Loucy (cell line): ENCODE data around the gene C1orf53.
A peak's percentile ranks its signal among the peaks of the same experiment; 100 is the strongest.

Source experiments
- H2AFZ ChIP-seq: fragments of 200-600 bp; sonication (generic); 2 replicates; pipeline ENCODE4 v1.6.0; 2016; ENCODE audit warnings: antibody characterized with exemption, mild to moderate bottlenecking, low read length, moderate library complexity
- H3F3A ChIP-seq: fragments of 200-600 bp; 2 replicates; pipeline ENCODE4 v1.6.0; 2016; ENCODE audit warnings: antibody characterized with exemption, low read depth, mild to moderate bottlenecking
- H3K27me3 ChIP-seq: fragments of 200-600 bp; sonication (generic); 2 replicates; pipeline ENCODE4 v1.6.1; 2014; ENCODE audit warnings: low read length, mild to moderate bottlenecking; ENCODE audit not compliant: insufficient read depth, poor library complexity, severe bottlenecking
- H3K36me3 ChIP-seq: fragments of 200-600 bp; sonication (generic); 2 replicates; pipeline ENCODE4 v1.6.1; 2016; ENCODE audit warnings: low read length; ENCODE audit not compliant: insufficient read depth
- H3K4me1 ChIP-seq: fragments of 200-600 bp; sonication (generic); 2 replicates; pipeline ENCODE4 v1.5.1; 2014; ENCODE audit warnings: low read length, mild to moderate bottlenecking; ENCODE audit not compliant: insufficient read depth, poor library complexity, severe bottlenecking
- H3K4me2 ChIP-seq: fragments of 200-600 bp; sonication (generic); 2 replicates; pipeline ENCODE4 v1.6.0; 2014; ENCODE audit warnings: antibody characterized with exemption, low read length, low read depth, mild to moderate bottlenecking; ENCODE audit not compliant: poor library complexity, severe bottlenecking
- H3K4me3 ChIP-seq: fragments of 200-600 bp; sonication (generic); 2 replicates; pipeline ENCODE4 v1.5.1; 2014; ENCODE audit warnings: low read length, mild to moderate bottlenecking, mixed read lengths; ENCODE audit not compliant: poor library complexity, severe bottlenecking
- H3K79me2 ChIP-seq: fragments of 200-600 bp; sonication (generic); 2 replicates; pipeline ENCODE4 v1.6.1; 2014; ENCODE audit warnings: low read length; ENCODE audit not compliant: insufficient read depth
- H3K9ac ChIP-seq: fragments of 200-600 bp; sonication (generic); 2 replicates; pipeline ENCODE4 v1.6.0; 2014; ENCODE audit warnings: mild to moderate bottlenecking, low read depth, low read length, moderate library complexity; ENCODE audit not compliant: poor library complexity, severe bottlenecking
- H3K9me2 ChIP-seq: fragments of 200-600 bp; sonication (generic); replicated peaks from 2 replicates; pipeline ENCODE4 v1.6.1; 2016; ENCODE audit warnings: low read depth, low read length, mixed read lengths
- H3K9me3 ChIP-seq: fragments of 200-600 bp; sonication (generic); 2 replicates; pipeline ENCODE4 v1.6.1; 2014; ENCODE audit warnings: mild to moderate bottlenecking, antibody characterized with exemption, low read length, low read depth; ENCODE audit not compliant: insufficient read depth
- H4K20me1 ChIP-seq: fragments of 200-600 bp; sonication (generic); 2 replicates; pipeline ENCODE4 v1.6.0; 2014; ENCODE audit warnings: antibody characterized with exemption, low read length, mild to moderate bottlenecking; ENCODE audit not compliant: insufficient read depth, poor library complexity, severe bottlenecking
- EZH2phosphoT487 ChIP-seq: fragments of 200-600 bp; IDR thresholded peaks from 2 replicates; pipeline ENCODE4 v1.6.1; 2018; ENCODE audit warnings: antibody characterized with exemption, mild to moderate bottlenecking, moderate library complexity, borderline replicate concordance
- TF ChIP-seq, protein P1 (sequence below): fragments of 200-600 bp; sonication (generic); conservative IDR thresholded peaks from 2 replicates; pipeline ENCODE4 v1.5.1; 2014; ENCODE audit warnings: mild to moderate bottlenecking, antibody characterized with exemption, low read length

C1orf53 gene

GRCh38 chr1:197923038-197923437 lies 20.6 kb downstream of the C1orf53 start:
- no peak overlapping the region for H3K4me3 ChIP-seq
- no peak overlapping the region for H2AFZ ChIP-seq
- no peak overlapping the region for H3K9ac ChIP-seq
- no peaks in the 10 kb centered on the region for H3F3A ChIP-seq
- H3K4me2 ChIP-seq = no peak overlapping the region
- TF ChIP-seq, protein P1, sequence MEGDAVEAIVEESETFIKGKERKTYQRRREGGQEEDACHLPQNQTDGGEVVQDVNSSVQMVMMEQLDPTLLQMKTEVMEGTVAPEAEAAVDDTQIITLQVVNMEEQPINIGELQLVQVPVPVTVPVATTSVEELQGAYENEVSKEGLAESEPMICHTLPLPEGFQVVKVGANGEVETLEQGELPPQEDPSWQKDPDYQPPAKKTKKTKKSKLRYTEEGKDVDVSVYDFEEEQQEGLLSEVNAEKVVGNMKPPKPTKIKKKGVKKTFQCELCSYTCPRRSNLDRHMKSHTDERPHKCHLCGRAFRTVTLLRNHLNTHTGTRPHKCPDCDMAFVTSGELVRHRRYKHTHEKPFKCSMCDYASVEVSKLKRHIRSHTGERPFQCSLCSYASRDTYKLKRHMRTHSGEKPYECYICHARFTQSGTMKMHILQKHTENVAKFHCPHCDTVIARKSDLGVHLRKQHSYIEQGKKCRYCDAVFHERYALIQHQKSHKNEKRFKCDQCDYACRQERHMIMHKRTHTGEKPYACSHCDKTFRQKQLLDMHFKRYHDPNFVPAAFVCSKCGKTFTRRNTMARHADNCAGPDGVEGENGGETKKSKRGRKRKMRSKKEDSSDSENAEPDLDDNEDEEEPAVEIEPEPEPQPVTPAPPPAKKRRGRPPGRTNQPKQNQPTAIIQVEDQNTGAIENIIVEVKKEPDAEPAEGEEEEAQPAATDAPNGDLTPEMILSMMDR = no peak
- TF ChIP-seq EZH2phosphoT487 = no peak
- H3K9me3 ChIP-seq = no peaks in the 10 kb centered on the region
- no peaks in the 10 kb centered on the region for H3K27me3 ChIP-seq
- H4K20me1 ChIP-seq = no peaks in the 10 kb centered on the region
- H3K79me2 ChIP-seq = no peaks in the 10 kb centered on the region
- no peaks in the 10 kb centered on the region for H3K36me3 ChIP-seq
- H3K9me2 ChIP-seq = no peaks in the 10 kb centered on the region
- no peaks in the 10 kb centered on the region for H3K4me1 ChIP-seq

DNA sequence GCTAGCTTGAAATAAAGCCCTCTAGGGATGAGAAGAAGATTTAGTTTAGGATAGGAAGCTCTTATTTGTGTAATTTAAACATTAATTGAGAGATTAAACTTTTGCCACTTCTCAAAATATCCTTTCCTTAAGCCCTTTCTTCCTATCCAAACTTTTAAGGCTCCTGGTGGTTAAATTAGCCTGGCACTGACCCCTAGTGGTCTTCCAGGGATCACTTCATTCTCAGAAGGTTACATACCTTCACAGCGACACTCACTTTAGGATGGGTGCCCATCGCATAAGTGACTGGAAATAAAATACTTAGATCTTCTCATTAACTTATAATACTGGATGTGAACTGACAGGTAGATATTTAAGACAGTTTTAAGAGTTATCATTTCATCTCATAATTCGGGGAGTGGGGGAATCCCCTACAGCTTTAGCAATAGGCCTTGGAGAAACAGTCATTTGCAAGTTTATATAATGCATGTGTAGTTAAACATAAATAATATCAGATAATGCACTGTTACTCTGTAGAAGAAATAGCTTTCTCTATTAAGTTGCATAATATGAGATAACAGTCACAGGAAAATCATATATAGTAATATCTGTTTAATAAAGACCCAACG lies 22.2 kb downstream of the C1orf53 start:
- Histone ChIP-seq H3K9ac (no peak overlapping the region), H3F3A (no peaks in the 10 kb centered on the region), H3K36me3 (no peaks in the 10 kb centered on the region), H3K9me3 (no peaks in the 10 kb centered on the region), H3K79me2 (no peaks in the 10 kb centered on the region), H3K4me3 (no peak overlapping the region), H3K27me3 (no peaks in the 10 kb centered on the region), H3K9me2 (no peaks in the 10 kb centered on the region), H4K20me1 (no peaks in the 10 kb centered on the region), H2AFZ (0 out of 2 replicates have a peak overlapping the region, but pooled peaks have one; percentile 64), H3K4me2 (no peak overlapping the region), H3K4me1 (no peaks in the 10 kb centered on the region)
- TF ChIP-seq EZH2phosphoT487 = no peak
- TF ChIP-seq, protein P1 = peak; percentile 97

GRCh38 chr1:197927908-197928665 lies 25.7 kb downstream of the C1orf53 start:
- no peak overlapping the region for H3K4me2 ChIP-seq
- H3K9ac ChIP-seq = no peak overlapping the region
- no peaks in the 10 kb centered on the region for H3K27me3 ChIP-seq
- no peaks in the 10 kb centered on the region for H3K9me3 ChIP-seq
- no peaks in the 10 kb centered on the region for H3K79me2 ChIP-seq
- H3K36me3 ChIP-seq = no peaks in the 10 kb centered on the region
- H3K4me3 ChIP-seq = no peak overlapping the region
- no peaks in the 10 kb centered on the region for H3F3A ChIP-seq
- H4K20me1 ChIP-seq = no peaks in the 10 kb centered on the region
- no peak for TF ChIP-seq EZH2phosphoT487
- TF ChIP-seq, protein P1 = no peak
- H2AFZ ChIP-seq = no peak overlapping the region
- H3K4me1 ChIP-seq = no peaks in the 10 kb centered on the region
- no peaks in the 10 kb centered on the region for H3K9me2 ChIP-seq
